EH (cell line): ENCODE data around the gene MAPK8IP3.

Experiments
- DNase-seq: peaks from one replicate; pipeline ENCODE4 v3.0.0-alpha.2; 2015; ENCODE audit warnings: low read depth

The MAPK8IP3 gene

GRCh38 chr16:1705688-1706385 is at the start of gene MAPK8IP3:
MAPK8IP3 (plus strand) TSS chr16:1706195; CDS start chr16:1706340, 145 bp downstream.
- peak; percentile 89 for DNase-seq

- DNase-seq, result no peak
These were observed 49.0 kb upstream of the MAPK8IP3 start for GRCh38 chr16:1656808-1657617.

- no peak for DNase-seq
These were observed 48.2 kb upstream of the MAPK8IP3 start for GRCh38 chr16:1657841-1658240.

GRCh38 chr16:1659031-1659430 is 47.0 kb upstream of the MAPK8IP3 start:
- DNase-seq, result no peak

GRCh38 chr16:1661826-1662225 is 44.2 kb upstream of the MAPK8IP3 start:
- DNase-seq, result no peak

GRCh38 chr16:1662543-1662942 is 43.5 kb upstream of the MAPK8IP3 start:
- DNase-seq, result no peak

- DNase-seq, result no peak
These were observed 40.2 kb upstream of the MAPK8IP3 start for GRCh38 chr16:1665829-1666228.

GRCh38 chr16:1666316-1666715 is 39.7 kb upstream of the MAPK8IP3 start:
- no peak for DNase-seq

GRCh38 chr16:1667271-1667670 is 38.7 kb upstream of the MAPK8IP3 start:
- no peak for DNase-seq

- no peak for DNase-seq
These were observed 38.1 kb upstream of the MAPK8IP3 start for GRCh38 chr16:1667916-1668315.

- no peak for DNase-seq
These were observed 37.2 kb upstream of the MAPK8IP3 start for GRCh38 chr16:1668612-1669319.

GRCh38 chr16:1669698-1670097 is 36.3 kb upstream of the MAPK8IP3 start:
- DNase-seq, result no peak

- no peak for DNase-seq
These were observed 35.6 kb upstream of the MAPK8IP3 start for GRCh38 chr16:1670371-1670770.

GRCh38 chr16:1670866-1671265 is 35.1 kb upstream of the MAPK8IP3 start:
- DNase-seq, result no peak

GRCh38 chr16:1673424-1674151 is 32.4 kb upstream of the MAPK8IP3 start:
- DNase-seq, result no peak

- no peak for DNase-seq
These were observed 31.7 kb upstream of the MAPK8IP3 start for GRCh38 chr16:1674306-1674705.

- DNase-seq, result peak; percentile 85
These were observed 31.0 kb upstream of the MAPK8IP3 start for GRCh38 chr16:1674751-1675664.

GRCh38 chr16:1676661-1677060 is 29.3 kb upstream of the MAPK8IP3 start:
- no peak for DNase-seq

- DNase-seq, result no peak
These were observed 28.7 kb upstream of the MAPK8IP3 start for GRCh38 chr16:1677339-1677738.

- peak; percentile 96 for DNase-seq
These were observed 28.0 kb upstream of the MAPK8IP3 start, which contains the start of gene JPT2 for GRCh38 chr16:1677942-1678499. JPT2 (plus strand) TSS chr16:1678279; CDS start chr16:1678313, 34 bp downstream.
